Putamen (tissue), 1 donor: ENCODE data around the gene NFE2L2.
A peak's percentile ranks its signal among the peaks of the same experiment; 100 is the strongest.
"Not testable (repeated sequence)": the region's sequence is repeated elsewhere in the genome, so short reads cannot be mapped to it uniquely, and the experiment has no call there.

Experiments used
- DNase-seq: peaks from one replicate; pipeline ENCODE4 v3.0.0-alpha.2; 2016; ENCODE audit warnings: low spot score

The NFE2L2 gene

DNA sequence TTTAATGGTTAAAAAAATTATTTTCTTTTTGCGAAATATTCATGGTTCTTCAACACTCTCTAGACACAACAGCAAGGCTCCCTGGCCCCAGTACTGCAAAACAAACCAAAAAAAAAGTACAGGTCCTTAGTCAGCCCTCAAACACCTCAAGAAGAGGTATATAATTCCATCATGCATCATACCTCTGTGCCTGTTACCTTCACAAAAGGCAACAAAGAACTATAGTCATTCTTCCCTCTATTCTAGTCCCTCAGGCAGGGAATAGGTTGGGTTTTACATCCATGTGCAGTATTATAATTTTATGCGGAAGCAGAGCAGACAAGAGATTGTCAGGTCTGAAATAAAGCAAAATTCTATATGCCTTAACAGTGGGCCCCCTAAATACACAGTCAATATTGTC, 8.5 kb downstream of the NFE2L2 start:
- DNase-seq = no peak

DNA sequence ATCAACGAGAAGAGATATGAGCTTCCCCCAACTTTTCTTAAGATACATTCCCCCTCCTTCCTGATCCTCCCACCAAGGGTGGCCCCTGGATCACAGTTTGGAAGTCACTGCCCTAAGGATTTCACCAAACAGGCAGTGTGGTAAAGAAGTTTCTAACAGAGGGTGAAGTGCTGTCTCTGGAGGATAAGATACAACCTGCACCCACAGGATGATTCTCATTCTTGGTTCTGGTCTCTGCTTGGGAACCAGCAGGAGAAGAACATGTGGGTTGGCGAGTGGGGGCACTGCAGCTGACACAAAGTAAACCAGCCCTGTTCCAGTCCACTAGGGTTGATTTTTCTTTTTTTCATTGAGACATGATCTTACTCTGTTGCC, 9.3 kb downstream of the NFE2L2 start:
- DNase-seq = no peak

DNA sequence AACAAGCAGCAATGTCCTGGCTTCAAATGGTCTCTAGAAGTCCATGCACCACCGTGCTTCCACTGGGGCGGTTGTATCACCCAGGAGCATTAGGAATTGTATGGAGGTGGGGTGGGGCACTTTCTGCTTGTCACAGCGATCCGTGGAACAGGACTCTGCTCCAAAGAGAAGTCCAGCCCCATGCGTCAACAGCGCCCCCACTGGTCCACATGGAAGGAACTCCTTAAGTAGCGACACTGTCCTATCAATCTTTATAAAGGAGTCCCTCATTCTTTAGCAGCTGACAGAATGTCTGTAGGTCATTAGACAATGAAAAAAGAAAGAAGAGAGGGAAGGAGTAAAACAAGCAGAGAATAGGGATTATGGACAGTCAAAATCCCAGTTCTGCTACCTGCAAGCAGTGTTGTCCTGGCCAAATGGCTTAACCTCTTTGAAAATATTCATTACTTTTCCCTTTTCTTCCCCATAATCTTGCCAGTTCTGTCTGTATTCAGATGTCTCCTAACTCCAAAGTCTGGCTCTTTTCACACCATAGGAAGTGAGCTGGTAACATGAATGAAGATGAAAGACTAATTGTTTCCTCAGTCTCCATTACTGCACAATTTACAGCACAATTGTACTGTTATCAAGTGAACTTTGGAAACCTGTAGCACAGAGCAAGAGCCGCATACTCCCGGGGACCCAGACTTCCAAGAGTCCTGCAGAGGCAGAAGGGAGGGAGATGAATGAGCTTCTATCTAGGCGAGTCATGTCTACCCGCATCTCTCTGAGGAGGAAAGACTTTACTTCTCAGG, 9.9 kb downstream of the NFE2L2 start:
- no peak for DNase-seq

DNA sequence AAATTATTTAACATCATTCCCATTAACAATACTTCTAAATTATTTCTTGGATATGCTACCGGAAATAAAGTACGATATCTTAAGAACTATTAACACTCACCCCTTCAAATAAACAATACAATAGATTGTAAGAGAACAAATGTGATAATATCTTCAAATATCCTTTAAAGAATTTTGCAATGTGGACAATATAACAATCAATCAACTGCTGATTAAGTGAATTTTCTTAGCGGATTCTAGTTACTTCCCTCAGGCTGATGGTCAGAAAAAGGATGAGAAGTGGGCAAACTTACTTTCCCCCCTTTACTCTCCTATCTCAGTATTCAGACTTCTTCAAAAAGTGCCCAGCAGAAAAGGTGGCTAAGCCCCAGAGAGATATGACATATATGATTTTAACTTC, 10.8 kb downstream of the NFE2L2 start:
- DNase-seq = no peak

GRCh38 chr2:177252808-177253531, 11.6 kb downstream of the NFE2L2 start:
- DNase-seq = no peak

DNA sequence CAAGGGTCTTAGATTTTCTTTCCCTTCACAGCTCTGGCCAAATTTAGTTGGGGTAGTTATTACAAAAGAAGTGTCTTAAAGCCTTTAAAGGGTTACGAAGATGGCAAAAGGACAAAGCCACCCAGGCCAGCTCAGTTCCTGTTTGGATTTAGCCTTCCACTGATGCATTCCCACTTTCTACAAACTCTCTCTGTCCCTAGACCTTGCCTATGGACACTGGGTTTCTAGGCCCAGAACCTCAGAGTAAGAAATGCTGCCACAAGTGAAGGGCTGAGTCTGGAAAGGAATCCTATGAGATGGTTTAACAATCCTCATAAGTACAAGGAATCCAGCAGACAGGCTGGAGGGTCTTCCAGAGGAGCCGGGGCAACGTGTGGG, 13.4 kb downstream of the NFE2L2 start:
- DNase-seq = no peak

GRCh38 chr2:177250461-177250860, 14.1 kb downstream of the NFE2L2 start:
- DNase-seq = no peak

DNA sequence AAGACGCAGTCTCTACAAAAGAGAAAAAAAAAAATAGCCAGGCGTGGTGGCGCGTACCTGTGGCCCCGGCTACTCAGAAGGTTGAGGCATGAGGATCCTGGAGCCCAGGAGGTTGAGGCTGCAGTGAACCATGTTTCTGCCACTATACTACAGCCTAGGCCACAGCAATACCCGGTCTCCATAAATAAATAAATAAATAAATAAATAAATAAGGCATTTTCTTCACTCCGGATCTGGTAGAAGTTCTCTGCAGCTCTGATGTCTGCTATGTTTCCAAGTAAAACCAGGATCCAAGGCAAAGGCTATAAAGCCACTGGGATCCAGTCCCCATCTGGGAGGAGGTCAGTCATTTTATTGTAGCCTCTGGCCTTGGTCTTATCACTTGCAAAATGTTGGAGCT, 15.5 kb downstream of the NFE2L2 start:
- no peak for DNase-seq

- no peak for DNase-seq
These were observed 16.7 kb downstream of the NFE2L2 start for GRCh38 chr2:177247693-177248262.

DNA sequence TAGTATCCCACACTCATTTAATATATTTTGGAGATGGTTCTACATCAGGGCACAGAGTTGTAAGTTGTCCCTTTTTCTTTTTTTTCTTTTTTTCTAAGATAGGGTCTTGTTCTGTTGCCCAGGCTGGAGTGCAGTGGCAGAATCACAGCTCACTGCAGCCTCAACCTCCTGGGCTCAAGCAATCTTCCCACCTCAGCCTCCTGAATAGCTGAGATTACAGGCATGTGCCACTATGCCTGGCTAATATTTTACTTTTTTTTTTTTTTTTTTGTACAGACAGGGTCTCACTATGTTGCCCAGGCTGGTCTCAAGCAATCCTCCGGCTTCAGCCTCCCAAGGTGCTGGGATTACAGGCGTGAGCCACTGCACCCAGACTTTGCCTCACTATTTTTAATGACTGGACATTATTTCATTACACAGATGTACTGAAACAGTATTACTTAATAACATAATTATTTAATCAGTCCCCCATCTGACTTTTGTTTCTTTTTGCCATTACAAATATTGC, 17.9 kb downstream of the NFE2L2 start:
- DNase-seq = not testable (repeated sequence)

DNA sequence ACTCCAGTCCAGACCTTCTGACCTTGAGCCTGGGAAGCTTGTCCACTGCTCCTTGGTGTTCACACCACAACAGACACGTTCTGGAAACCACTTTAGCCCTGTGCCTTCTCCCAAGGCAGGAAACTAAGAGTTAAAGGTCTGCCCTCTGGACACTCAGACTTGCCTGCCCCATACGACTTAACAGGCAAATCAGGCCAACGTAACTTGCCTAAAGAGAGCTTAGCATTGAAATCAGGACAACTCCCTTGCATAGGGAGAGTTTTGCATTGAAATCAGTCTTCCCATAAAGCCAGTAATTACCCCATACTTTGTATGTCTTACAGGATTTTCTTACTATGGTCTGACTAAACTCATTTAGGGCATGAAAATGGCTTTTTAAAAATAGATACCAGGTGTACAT, 18.5 kb downstream of the NFE2L2 start:
- DNase-seq = no peak

DNA sequence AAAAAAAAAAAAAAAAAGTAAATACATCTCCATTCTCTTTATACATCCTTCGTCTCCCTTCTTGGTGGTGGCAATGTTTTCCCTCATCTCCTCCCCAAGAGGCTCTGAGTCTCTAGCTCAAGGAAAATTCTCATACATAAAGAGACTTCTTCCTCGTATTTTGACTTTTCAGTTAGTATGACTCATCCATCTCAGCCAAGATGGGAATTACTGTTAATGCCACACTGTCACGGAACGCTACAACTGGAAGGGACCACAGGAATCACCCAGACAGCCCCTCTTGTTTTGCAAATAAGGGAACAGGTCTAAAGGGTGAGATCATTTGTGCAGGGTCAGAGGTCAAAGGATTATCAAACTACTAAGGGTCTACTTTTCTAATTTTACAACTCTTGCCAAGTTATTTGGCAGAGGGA, 19.5 kb downstream of the NFE2L2 start:
- DNase-seq = no peak

GRCh38 chr2:177244244-177244771, 20.2 kb downstream of the NFE2L2 start:
- no peak for DNase-seq

- DNase-seq = no peak
These were observed 21.1 kb downstream of the NFE2L2 start for GRCh38 chr2:177243476-177243875.

- no peak for DNase-seq
These were observed 21.5 kb downstream of the NFE2L2 start for GRCh38 chr2:177243073-177243472.

DNA sequence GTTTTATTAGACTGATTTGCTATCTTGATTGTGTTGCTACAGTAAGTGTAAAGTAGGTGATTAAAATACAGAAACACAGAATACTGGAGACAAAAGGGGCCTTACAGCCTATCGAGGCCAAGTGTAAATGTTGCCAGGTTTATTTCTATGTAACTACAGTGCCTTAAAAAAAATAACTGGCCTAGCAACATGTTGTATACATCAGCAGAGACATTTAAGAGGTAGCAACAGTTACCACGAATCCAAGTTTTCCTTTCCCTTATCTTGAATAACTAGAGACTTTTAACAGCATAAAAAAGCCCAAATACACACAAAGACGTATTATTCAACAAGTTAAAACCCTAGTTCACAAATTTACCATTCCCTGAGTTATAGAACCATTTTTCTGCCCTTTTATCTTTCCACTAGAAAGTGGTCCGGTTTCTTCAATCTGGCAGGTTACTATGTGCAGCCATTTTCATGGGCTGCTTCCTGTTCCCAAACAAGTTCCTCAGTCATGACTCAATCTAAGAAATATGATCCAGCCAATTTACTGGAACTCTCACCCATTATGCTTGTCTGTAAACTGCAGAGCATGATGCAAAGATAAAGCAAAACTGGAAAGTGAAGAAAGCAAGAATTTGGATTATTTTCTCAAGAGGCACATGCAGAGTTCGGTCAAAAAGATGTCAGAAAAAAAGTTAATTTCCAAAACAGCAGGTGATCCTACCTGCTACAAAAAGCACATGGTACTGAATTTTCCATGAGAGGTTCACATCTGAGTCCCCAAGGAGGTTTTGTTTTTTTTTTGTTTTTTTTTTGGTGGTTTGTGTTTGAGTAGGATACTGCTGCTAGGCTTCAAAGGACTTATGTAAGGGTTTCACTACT, 22.2 kb downstream of the NFE2L2 start:
- DNase-seq = no peak

GRCh38 chr2:177241711-177242120, 22.8 kb downstream of the NFE2L2 start:
- DNase-seq = no peak

DNA sequence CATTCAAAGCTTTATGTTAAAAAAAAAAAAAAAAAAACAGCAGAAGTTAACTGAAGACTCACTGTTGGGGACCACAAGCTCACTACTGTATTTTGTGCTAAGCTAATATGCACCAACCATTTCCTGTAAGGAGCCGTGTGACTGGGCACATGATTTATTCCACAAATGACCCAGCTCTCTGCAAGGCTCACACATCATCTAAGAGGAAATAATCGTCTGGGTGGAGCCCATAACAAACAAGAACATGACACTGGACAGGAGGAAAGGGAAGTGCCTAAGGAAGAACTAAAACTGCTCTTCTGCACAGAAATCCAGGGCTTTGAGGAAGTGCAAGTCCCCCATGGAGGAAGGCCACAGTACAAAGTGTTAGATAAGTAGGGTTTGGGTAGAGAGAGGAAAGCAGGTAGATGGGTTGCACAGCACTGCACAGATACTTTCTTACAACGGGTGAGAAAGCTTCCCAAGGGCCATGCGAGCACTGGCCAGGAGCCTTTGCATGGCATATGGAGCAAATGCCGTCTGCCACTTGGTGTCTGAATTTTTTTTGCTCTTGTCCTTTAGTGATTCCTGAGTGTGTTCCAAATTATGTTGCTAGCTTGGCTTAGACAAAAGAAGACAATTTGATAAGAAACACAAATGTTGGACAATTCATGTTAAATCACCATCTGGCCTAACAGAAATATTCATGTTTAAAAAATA, 24.4 kb downstream of the NFE2L2 start:
- peak; percentile 85 for DNase-seq

DNA sequence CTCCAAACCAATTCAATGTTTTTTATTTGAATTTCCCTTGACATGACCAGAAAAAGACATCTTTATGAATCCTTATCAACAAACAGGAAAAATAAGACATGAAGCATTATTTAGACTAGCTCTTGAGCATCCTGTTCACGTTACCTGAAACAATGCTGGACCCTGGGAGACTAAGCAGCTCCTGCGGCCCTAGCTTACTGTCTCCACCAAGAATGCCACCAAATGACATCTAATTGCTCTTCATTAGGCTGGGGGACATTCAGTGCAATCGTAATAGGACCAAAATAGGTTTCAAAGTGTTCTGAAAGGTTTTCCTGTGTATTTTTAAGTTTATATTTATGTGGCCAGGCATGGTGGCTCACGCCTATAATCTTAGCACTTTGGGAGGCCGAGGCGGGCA, 25.5 kb downstream of the NFE2L2 start:
- no peak for DNase-seq

DNA sequence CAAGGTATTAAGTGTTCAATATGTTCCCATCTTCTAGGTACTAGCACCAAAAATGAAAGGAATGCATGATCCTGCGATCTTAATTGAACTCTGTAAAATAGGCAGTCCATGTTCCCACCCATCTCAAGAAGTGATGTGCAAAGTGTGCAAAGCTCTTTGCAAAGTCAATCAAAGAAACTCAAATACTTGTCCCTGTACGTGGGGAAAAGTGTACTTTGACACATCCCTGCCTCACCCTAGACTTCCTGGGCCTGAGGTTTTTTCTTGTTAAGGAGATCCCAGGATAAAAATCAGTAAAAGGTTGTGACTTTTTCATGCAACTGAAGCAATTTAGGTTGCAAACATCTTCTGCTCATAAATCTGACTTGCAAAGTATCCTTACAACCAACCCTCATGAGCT, 26.6 kb downstream of the NFE2L2 start:
- no peak for DNase-seq

- DNase-seq = no peak
These were observed 28.6 kb downstream of the NFE2L2 start for GRCh38 chr2:177235855-177236437.
